ENCODE results near the gene SSX2IP.
A peak's percentile ranks its signal among the peaks of the same experiment; 100 is the strongest.

The SSX2IP gene

GRCh38 chr1:84632673-84633434, 57.4 kb downstream of the SSX2IP start:
- CTCF ChIA-PET: interaction anchor here (0.5 to 1.4 kb wide), 5 partner anchors 11 to 508 kb away, joined by 3 to 5 read pairs (median 4); no protein-coding TSS in a partner anchor
- Histone ChIP-seq H3K4me1 (ENCODE audit: control insufficient read depth, insufficient read depth, low read length) (peaks cover 2% of the 10 kb centered on the region; the same call in 1 of the 2 replicates), H3K9me3 (ENCODE audit: control insufficient read depth, insufficient read depth, low read depth, low read length) (no peaks in the 10 kb centered on the region), H3K4me3 (ENCODE audit: low read depth, low read length) (no peak overlapping the region), H3K27ac (ENCODE audit: extremely low read depth, low read depth, low read length) (no peak overlapping the region), H3K36me3 (ENCODE audit: control insufficient read depth in 2 of 2, insufficient read depth in 1 of 2, low read length in 2 of 2) (no peaks in the 10 kb centered on the region)
- POLR2A ChIA-PET: interaction anchor here (0.6 kb wide), 1 partner anchor 580 kb away, joined by 4 read pairs; no protein-coding TSS in a partner anchor
- TF ChIP-seq MZF1 (tag by site-specific recombination; IDR thresholded peaks at IDR 0.05; ENCODE audit: borderline replicate concordance) (peak; percentile 72), INSM2 (tag by site-specific recombination; IDR thresholded peaks at IDR 0.05) (0 out of 2 replicates have a peak, but pooled peaks have one; percentile 29), PRDM10 (tag by site-specific recombination; IDR thresholded peaks at IDR 0.05) (0 out of 2 replicates have a peak, but pooled peaks have one; percentile 14), ZNF223 (tag by site-specific recombination; IDR thresholded peaks at IDR 0.05) (no peak), ZEB2 (tag by site-specific recombination; IDR thresholded peaks at IDR 0.05) (peak; percentile 74), PRDM1 (tag by site-specific recombination; IDR thresholded peaks at IDR 0.05) (no peak), GLIS1 (tag by site-specific recombination; IDR thresholded peaks at IDR 0.05) (peak; percentile 48), ZNF426 (tag by site-specific recombination; IDR thresholded peaks at IDR 0.05) (no peak), BCL6B (tag by site-specific recombination; IDR thresholded peaks at IDR 0.05) (peak; percentile 80), ZBTB48 (tag by site-specific recombination; IDR thresholded peaks at IDR 0.05) (peak; percentile 64; the same call in 1 of the 2 replicates), ZNF76 (tag by site-specific recombination; IDR thresholded peaks at IDR 0.05; ENCODE audit: borderline replicate concordance, low read depth) (no peak), ZBTB20 (tag by site-specific recombination; IDR thresholded peaks at IDR 0.05) (peak; percentile 54), ZNF600 (tag by site-specific recombination; IDR thresholded peaks at IDR 0.05) (peak; percentile 41; the same call in 1 of the 2 replicates), WT1 (tag by site-specific recombination; IDR thresholded peaks at IDR 0.05) (peak; percentile 37; the same call in 1 of the 2 replicates), ZFP69B (tag by site-specific recombination; IDR thresholded peaks at IDR 0.05) (no peak), ZSCAN5A (tag by site-specific recombination; IDR thresholded peaks at IDR 0.05) (no peak), SP7 (tag by site-specific recombination; IDR thresholded peaks at IDR 0.05) (peak; percentile 59; the same call in 1 of the 2 replicates), ZBTB17 (tag by site-specific recombination; IDR thresholded peaks at IDR 0.05) (peak; percentile 34; the same call in 1 of the 2 replicates), ZNF140 (tag by site-specific recombination; IDR thresholded peaks at IDR 0.05) (no peak), ZNF311 (tag by site-specific recombination; IDR thresholded peaks at IDR 0.05; ENCODE audit: borderline replicate concordance) (no peak), PATZ1 (tag by site-specific recombination; IDR thresholded peaks at IDR 0.05) (peak; percentile 44; the same call in 1 of the 2 replicates), ZNF629 (tag by site-specific recombination; IDR thresholded peaks at IDR 0.05) (peak; percentile 57; the same call in 1 of the 2 replicates), ATF2 (tag by site-specific recombination; IDR thresholded peaks at IDR 0.05; ENCODE audit: low read depth) (0 out of 2 replicates have a peak, but pooled peaks have one; percentile 10), ZNF335 (tag by site-specific recombination; conservative IDR thresholded peaks at IDR 0.05) (0 out of 2 replicates have a peak, but pooled peaks have one; percentile 14), ZNF660 (tag by site-specific recombination; IDR thresholded peaks at IDR 0.05) (peak; percentile 93)
